ENCODE measurements around the gene WNT3. TPM values are rescaled to one million over a fixed set of nuclear protein-coding genes. Genes with fewer than 3 reads are reported as not detected.
"Not testable (repeated sequence)": the region's sequence is repeated elsewhere in the genome, so short reads cannot be mapped to it uniquely, and the experiment has no call there.

Gene WNT3
- total RNA-seq, 2 experiments from 2014 or later = not detected

DNA sequence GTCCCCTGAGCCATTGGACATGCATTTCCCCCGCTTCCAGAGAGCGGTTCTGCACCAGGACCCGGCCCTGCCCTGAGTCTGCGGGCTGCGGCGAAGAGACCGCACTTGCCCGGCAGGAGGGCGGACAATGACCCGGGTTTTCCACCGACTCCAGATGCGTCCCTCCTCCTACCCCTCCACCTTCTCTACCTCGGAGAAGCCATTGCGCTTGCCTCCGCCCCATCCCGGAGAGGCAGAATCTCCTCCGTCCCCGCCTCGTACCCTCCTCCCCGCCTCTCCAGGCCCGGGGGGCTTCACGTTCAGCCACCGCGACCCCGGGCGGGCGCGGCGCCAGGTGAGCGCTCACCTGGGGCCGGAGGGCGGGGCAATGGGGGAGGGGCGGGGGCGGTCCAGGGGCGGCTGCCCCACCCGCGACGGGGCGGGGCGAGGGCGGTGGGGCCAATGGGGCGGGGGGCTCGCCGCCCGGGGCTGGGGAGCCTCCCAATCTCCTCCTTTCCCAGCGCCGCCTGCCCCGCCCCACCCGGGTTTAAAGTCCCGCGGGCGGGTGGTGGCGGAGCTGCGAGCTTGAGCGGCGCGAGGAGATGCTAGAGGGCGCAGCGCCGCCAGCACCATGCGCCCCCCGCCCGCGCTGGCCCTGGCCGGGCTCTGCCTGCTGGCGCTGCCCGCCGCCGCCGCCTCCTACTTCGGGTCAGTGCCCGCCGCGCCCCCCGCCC lies 32.7 kb upstream of the WNT3 start, which contains the start of gene WNT9B:
WNT9B (plus strand) TSS at position 555 of the 713 bp plus-strand sequence; CDS start at position 611, 56 bp downstream.
- DNase-seq (no peak), ATAC-seq (peak; percentile 59)
- Mint-ChIP-seq H3K27me3 (ENCODE audit: low read depth) (peaks cover 61% of the 10 kb centered on the region), H3K36me3 (ENCODE audit: low read depth) (no peaks in the 10 kb centered on the region), H3K4me1 (ENCODE audit: low read depth) (peaks cover 6% of the 10 kb centered on the region), H3K4me3 (no peak within 1 kb of the TSS), H3K9me3 (ENCODE audit: insufficient read depth) (no peaks in the 10 kb centered on the region), H3K27ac (no peak within 1 kb of the TSS)
- CTCF ChIA-PET = no interaction called here
- POLR2A ChIA-PET = no interaction called here

DNA sequence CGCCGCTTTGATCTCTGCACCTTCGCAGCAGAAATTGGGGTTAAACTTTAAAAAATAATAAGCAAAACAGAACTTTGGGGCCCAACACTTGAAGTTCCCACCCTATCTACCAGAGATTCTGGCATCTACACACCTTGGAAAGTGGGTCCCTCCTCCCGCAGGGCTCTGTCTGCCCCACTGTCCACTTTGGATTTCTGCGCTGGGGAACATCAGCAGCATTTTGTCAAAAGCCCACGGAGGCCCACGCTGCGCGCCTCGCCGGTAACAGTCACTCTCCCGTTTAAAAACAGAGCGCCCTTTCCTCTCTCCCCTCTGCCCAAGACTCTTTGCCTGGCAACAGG lies 32.2 kb upstream of the WNT3 start:
- peaks cover 6% of the 10 kb centered on the region for H3K4me1 Mint-ChIP-seq (ENCODE audit: low read depth)
- peaks cover 64% of the 10 kb centered on the region for H3K27me3 Mint-ChIP-seq (ENCODE audit: low read depth)
- POLR2A ChIA-PET = no interaction called here
- CTCF ChIA-PET = interaction anchor here (1.4 kb wide), 1 partner anchor 15 kb away, joined by 4 read pairs; no protein-coding TSS in a partner anchor
- H3K4me3 Mint-ChIP-seq = no peak overlapping the region
- DNase-seq (no peak), ATAC-seq (no peak)
- H3K9me3 Mint-ChIP-seq (ENCODE audit: insufficient read depth) = no peaks in the 10 kb centered on the region
- no peak overlapping the region for H3K27ac Mint-ChIP-seq
- H3K36me3 Mint-ChIP-seq (ENCODE audit: low read depth) = no peaks in the 10 kb centered on the region

DNA sequence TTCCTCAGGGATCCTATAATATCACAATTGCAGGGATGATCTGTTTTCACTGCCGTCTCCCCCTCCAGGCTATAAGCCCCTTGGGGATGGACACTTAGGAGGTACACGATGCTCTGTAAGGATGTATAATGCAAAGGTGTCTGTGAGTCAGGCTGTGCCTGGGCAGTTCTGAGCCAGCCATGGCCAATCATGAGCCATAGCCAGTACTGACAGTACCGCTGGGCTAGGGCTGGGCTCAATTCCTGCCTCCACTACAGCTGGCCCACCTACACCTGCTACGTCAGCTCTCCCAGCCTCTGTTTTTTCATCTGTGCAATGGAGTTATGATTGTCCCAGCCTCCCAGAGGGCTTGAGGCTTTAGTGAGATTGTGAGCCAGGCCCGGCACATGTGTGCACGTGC lies 30.0 kb upstream of the WNT3 start:
- DNase-seq (no peak), ATAC-seq (no peak)
- Mint-ChIP-seq H3K9me3 (ENCODE audit: insufficient read depth) (peaks cover under 1% of the 10 kb centered on the region), H3K4me1 (ENCODE audit: low read depth) (peaks cover 9% of the 10 kb centered on the region), H3K4me3 (no peak overlapping the region), H3K27ac (no peak overlapping the region), H3K36me3 (ENCODE audit: low read depth) (no peaks in the 10 kb centered on the region), H3K27me3 (ENCODE audit: low read depth) (peaks cover 60% of the 10 kb centered on the region)
- CTCF ChIA-PET = interaction anchor here (1.3 to 1.5 kb wide), 2 partner anchors 9 to 94 kb away, joined by 3 read pairs; no protein-coding TSS in a partner anchor
- POLR2A ChIA-PET = no interaction called here

DNA sequence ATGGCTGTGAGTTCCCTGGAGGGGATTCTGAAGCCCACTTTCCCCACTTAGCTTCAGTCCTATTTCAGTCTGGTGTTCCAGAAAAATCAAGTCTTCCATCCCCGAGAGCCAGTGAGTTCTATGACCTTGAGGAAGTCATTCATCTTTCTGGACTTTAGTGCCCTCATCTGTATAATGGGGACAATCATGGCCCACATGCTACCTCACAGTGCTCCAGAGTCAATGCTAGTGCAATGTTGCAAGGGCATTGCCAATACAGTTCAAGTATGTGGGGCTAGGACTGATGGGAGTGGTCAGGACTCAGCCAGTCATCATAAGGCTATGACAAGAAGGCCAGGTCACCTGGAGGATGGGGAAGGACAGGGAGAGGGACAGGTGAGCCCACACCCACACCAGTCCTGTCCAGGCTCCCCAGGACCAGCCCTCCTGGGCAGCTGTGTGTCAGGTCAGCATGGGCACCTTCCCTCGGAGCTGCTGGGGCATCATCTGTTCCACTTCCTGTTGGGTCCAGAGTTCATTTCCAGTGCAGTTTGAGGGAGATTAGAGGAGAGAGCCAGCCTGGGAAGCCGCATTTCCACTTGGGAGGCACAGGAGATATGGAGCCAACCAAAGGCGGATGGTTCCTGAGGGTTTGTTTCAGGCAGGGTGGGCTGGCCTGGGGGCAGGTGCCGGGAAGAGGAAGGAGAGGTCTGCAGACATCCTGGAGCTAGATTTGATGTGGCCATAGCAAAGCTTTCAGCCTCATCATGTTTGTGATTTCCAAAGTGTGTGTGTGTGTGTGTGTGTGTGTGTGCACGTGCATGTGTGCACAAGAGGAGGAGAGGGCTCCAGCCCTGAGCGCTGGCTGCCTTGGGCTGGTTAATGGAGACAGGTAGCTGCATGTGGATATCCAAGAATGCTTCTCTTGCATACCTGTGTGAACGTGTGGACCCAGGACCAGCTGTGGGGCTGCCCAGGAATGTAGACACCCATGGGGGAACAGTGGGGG lies 29.0 kb upstream of the WNT3 start:
- ChIA-PET POLR2A (no interaction called here), CTCF (interaction anchor here (2.0 kb wide), 1 partner anchor 12 kb away, joined by 7 read pairs; no protein-coding TSS in a partner anchor)
- H3K4me1 Mint-ChIP-seq (ENCODE audit: low read depth) = peaks cover 9% of the 10 kb centered on the region

DNA sequence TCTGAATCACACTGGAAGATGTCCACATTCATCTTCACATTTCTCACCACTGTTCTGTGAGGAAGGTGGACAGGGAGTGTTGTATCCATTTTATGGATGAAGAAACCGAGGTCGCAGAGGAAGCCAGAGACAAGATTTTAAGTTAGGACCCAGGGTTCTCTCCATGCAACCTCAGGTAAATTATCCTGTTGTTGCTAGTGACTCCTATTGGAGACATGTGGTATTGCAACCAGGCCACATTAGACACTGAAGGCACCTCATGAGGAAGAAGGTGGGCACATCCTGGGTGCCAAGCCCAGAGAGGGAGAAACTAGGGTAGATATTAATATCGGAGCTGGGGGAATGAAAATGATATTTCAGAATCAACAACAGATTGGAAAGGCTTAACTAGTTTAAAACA lies 24.3 kb upstream of the WNT3 start:
- POLR2A ChIA-PET = no interaction called here
- peaks cover 6% of the 10 kb centered on the region for H3K4me1 Mint-ChIP-seq (ENCODE audit: low read depth)
- no peak overlapping the region for H3K4me3 Mint-ChIP-seq
- peaks cover 4% of the 10 kb centered on the region for H3K36me3 Mint-ChIP-seq (ENCODE audit: low read depth)
- H3K27ac Mint-ChIP-seq = no peak overlapping the region
- ATAC-seq (no peak), DNase-seq (no peak)
- peaks cover 11% of the 10 kb centered on the region for H3K9me3 Mint-ChIP-seq (ENCODE audit: insufficient read depth)
- H3K27me3 Mint-ChIP-seq (ENCODE audit: low read depth) = peaks cover 43% of the 10 kb centered on the region
- CTCF ChIA-PET = interaction anchor here (0.7 to 4.1 kb wide), 13 partner anchors 9 to 163 kb away, joined by 3 to 44 read pairs (median 4); no protein-coding TSS in a partner anchor

More for the DNA sequence above, 29.0 kb upstream of the WNT3 start:
- Mint-ChIP-seq H3K4me3 (no peak overlapping the region), H3K9me3 (ENCODE audit: insufficient read depth) (peaks cover 11% of the 10 kb centered on the region), H3K27me3 (ENCODE audit: low read depth) (peaks cover 59% of the 10 kb centered on the region), H3K36me3 (ENCODE audit: low read depth) (peaks cover 4% of the 10 kb centered on the region), H3K27ac (no peak overlapping the region)
- ATAC-seq (no peak), DNase-seq (no peak)

DNA sequence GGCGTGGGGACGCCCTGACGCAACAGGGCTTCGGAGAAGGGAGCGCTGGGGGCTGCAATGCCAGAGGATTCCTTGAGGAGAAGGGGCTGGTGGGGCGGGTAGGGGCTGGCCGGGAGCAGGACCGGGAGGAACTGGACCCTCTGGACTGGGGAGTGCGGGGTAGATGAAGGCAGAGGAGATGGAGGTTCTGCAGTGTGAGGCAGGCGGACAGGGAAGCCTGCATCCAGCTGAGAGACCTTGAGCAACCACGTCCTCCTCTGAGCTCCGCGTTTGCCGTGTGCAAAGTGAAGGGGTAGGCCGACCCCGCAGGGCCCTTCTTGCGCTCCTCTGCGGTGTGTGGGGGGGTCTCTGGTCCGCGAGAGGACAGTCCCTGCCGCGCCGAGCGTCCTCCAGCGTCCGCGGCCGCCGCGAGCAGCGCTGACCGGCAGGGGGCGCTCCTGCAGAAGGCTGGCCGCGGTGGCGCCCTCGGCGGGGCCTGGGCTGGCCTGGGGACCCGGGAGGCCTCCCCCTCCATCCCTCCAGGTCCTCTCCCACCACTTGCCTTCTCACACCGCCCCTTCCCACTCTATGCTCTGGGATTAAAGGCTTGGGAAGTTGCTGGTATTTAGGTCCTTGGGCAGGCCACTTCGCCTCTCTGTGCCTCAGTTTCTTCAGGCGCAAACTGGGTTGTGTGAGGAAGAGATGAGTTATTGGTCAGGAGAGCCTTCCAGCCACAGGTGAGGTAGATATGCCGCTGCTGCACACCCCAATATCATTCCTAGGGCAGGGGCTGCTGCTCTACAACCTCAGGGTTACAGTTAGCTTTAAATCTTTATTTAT lies 23.3 kb upstream of the WNT3 start:
- Mint-ChIP-seq H3K27ac (no peak overlapping the region), H3K27me3 (ENCODE audit: low read depth) (peaks cover 39% of the 10 kb centered on the region), H3K36me3 (ENCODE audit: low read depth) (peaks cover 4% of the 10 kb centered on the region), H3K4me3 (no peak overlapping the region), H3K4me1 (ENCODE audit: low read depth) (peaks cover 6% of the 10 kb centered on the region), H3K9me3 (ENCODE audit: insufficient read depth) (peaks cover 11% of the 10 kb centered on the region)
- POLR2A ChIA-PET = no interaction called here
- CTCF ChIA-PET = interaction anchor here (0.6 to 4.1 kb wide), 16 partner anchors 8 to 164 kb away, joined by 3 to 44 read pairs (median 4); no protein-coding TSS in a partner anchor
- no peak for DNase-seq
- peak; percentile 44 for ATAC-seq

DNA sequence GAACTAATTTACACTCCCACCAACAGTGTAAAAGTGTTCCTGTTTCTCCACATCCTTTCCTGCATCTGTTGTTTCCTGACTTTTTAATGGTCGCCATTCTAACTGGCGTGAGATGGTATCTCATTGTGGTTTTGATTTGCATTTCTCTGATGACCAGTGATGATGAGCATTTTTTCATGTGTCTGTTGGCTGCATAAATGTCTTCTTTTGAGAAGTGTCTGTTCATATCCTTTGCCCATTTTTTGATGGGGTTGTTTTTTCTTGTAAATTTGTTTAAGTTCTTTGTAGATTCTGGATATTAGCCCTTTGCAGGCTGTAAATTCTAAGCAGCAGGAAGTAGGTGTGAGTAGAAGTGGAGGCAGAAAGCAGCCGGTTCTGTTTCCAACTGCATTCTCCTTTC lies 22.1 kb upstream of the WNT3 start:
- DNase-seq; ATAC-seq; H3K36me3 Mint-ChIP-seq (ENCODE audit: low read depth); H3K27ac Mint-ChIP-seq; H3K4me3 Mint-ChIP-seq; POLR2A ChIA-PET: not testable (repeated sequence)
- peaks cover 11% of the 10 kb centered on the region for H3K4me1 Mint-ChIP-seq (ENCODE audit: low read depth)
- CTCF ChIA-PET = interaction anchor here (1.1 kb wide), 2 partner anchors 25 to 95 kb away, joined by 3 read pairs; no protein-coding TSS in a partner anchor
- peaks cover 11% of the 10 kb centered on the region for H3K9me3 Mint-ChIP-seq (ENCODE audit: insufficient read depth)
- peaks cover 35% of the 10 kb centered on the region for H3K27me3 Mint-ChIP-seq (ENCODE audit: low read depth)

DNA sequence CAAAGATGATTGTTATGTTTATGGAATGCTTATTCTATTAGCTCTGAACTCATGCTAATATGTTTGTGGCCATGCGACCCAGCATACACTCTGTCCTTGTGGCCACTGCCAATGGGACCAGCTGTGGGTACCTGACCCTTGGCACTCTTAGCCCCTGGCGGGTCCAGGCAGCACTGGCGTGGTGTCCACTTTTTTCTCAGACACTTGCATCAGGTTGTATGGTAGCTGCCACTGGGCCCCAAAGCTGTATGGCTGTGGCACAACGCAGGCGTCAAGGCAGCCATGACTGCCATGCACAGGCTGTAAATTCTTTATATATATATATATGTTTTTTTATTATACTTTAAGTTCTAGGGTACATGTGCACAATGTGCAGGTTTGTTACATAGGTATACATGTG lies 20.7 kb upstream of the WNT3 start:
- Mint-ChIP-seq H3K27ac (no peak overlapping the region), H3K27me3 (ENCODE audit: low read depth) (peaks cover 29% of the 10 kb centered on the region), H3K4me3 (no peak overlapping the region), H3K36me3 (ENCODE audit: low read depth) (peaks cover 4% of the 10 kb centered on the region), H3K9me3 (ENCODE audit: insufficient read depth) (peaks cover 11% of the 10 kb centered on the region), H3K4me1 (ENCODE audit: low read depth) (peaks cover 8% of the 10 kb centered on the region)
- CTCF ChIA-PET = interaction anchor here (1.1 kb wide), 1 partner anchor 10 kb away, joined by 3 read pairs; no protein-coding TSS in a partner anchor
- no peak for ATAC-seq
- POLR2A ChIA-PET = no interaction called here
- no peak for DNase-seq

DNA sequence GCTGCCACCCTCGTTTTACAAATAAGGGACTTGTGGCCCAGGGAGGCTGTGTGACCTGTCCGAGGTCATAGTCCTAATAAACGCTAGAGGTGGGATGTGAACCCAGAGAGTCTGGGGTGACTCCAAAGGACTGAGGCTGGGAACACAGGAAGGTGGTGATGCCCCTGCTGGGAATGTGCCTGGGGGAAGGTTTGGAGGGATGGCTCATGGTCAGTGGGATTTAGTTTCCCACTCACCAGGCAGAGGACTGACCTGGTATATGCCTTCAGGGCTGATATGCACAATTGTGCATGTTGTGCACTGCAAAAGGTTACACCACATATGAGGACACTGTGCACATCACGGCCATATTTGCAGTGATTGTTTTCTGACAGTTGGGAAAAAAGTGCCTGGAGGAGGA lies 19.0 kb upstream of the WNT3 start:
- Mint-ChIP-seq H3K36me3 (ENCODE audit: low read depth) (no peaks in the 10 kb centered on the region), H3K27ac (no peak overlapping the region), H3K27me3 (ENCODE audit: low read depth) (peaks cover 26% of the 10 kb centered on the region), H3K9me3 (ENCODE audit: insufficient read depth) (peaks cover under 1% of the 10 kb centered on the region), H3K4me1 (ENCODE audit: low read depth) (peaks cover 8% of the 10 kb centered on the region), H3K4me3 (no peak overlapping the region)
- DNase-seq (no peak), ATAC-seq (no peak)
- POLR2A ChIA-PET = no interaction called here
- CTCF ChIA-PET = no interaction called here

DNA sequence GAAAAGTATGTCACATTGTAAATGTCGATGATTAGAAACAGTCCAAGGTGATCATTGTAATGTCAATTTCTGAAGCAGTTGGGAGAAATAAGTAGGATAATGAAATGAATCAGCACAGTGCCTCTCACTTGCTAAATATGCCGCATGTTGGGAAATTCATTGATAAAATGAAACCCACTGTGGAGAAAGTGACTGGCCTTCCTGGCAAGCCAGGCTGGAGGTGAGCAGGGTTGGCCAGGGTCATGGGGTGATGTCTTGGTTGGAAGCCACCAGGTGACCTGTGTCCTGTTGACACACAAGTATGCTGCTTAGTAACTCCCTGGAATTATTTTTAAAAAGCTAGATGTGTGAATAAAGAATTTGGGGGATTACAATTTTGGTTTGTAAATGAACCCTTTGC lies 18.0 kb upstream of the WNT3 start:
- no peak for ATAC-seq
- Mint-ChIP-seq H3K27ac (no peak overlapping the region), H3K4me3 (no peak overlapping the region), H3K4me1 (ENCODE audit: low read depth) (peaks cover 8% of the 10 kb centered on the region), H3K27me3 (ENCODE audit: low read depth) (peaks cover 25% of the 10 kb centered on the region), H3K9me3 (ENCODE audit: insufficient read depth) (no peaks in the 10 kb centered on the region), H3K36me3 (ENCODE audit: low read depth) (no peaks in the 10 kb centered on the region)
- DNase-seq = no peak
- ChIA-PET POLR2A (no interaction called here), CTCF (interaction anchor here (1.2 to 3.0 kb wide), 7 partner anchors 9 to 114 kb away, joined by 3 to 18 read pairs (median 7); no protein-coding TSS in a partner anchor)

DNA sequence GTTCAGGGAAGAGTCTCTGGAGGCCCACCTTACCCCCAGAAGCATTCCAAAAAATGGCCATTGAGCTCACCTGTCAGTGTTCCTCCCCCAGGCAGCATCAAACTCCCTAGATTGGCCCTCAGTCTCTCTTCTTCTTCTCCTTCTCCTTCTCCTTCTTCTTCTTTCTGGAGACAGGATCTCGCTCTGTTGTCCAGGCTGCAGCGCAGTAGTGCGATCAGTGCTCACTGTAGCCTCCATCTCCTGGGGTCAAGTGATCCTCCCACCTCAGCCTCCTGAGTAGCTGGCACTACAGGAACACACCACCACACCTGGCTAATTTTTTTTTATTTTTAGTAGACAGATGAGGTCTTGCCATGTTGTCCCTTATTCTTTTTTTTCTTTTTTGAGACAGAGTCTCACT lies 16.4 kb upstream of the WNT3 start:
- Mint-ChIP-seq H3K4me3 (no peak overlapping the region), H3K27me3 (ENCODE audit: low read depth) (peaks cover 21% of the 10 kb centered on the region), H3K4me1 (ENCODE audit: low read depth) (peaks cover 5% of the 10 kb centered on the region), H3K9me3 (ENCODE audit: insufficient read depth) (no peaks in the 10 kb centered on the region), H3K36me3 (ENCODE audit: low read depth) (no peaks in the 10 kb centered on the region), H3K27ac (no peak overlapping the region)
- ATAC-seq (no peak), DNase-seq (no peak)
- POLR2A ChIA-PET = no interaction called here
- CTCF ChIA-PET = interaction anchor here (0.8 to 3.0 kb wide), 10 partner anchors 8 to 791 kb away, joined by 3 to 18 read pairs (median 4); no protein-coding TSS in a partner anchor
